Mucosa of rectum (tissue), 2 donors: ENCODE results near the gene IL24.

ENCODE experiments used
- H3K27ac ChIP-seq, 2 donors: one replicate each; pipeline ENCODE4 v1.7.0; 2013; ENCODE audit warnings: inconsistent platforms in 2 of 2, low read depth in 2 of 2, low read length in 2 of 2
- H3K27me3 ChIP-seq, 2 donors: one replicate each; pipeline ENCODE4 v1.7.0; 2013; ENCODE audit warnings: low read length in 2 of 2; ENCODE audit not compliant: control insufficient read depth in 2 of 2, insufficient read depth in 2 of 2
- H3K36me3 ChIP-seq, 2 donors: one replicate each; pipeline ENCODE4 v1.7.0; 2013; ENCODE audit warnings: low read length in 2 of 2; ENCODE audit not compliant: control insufficient read depth in 2 of 2, insufficient read depth in 2 of 2
- H3K4me1 ChIP-seq, 2 donors: one replicate each; pipeline ENCODE4 v1.7.0; 2013; ENCODE audit warnings: low read length in 2 of 2, mild to moderate bottlenecking in 1 of 2; ENCODE audit not compliant: control insufficient read depth in 2 of 2, insufficient read depth in 2 of 2
- H3K4me3 ChIP-seq, 2 donors: one replicate each; pipeline ENCODE4 v1.7.0; 2013; ENCODE audit warnings: low read length in 2 of 2
- H3K9ac ChIP-seq, 2 donors: one replicate each; pipeline ENCODE4 v1.7.0; 2013; ENCODE audit warnings: low read length in 2 of 2, low read depth in 1 of 2, mild to moderate bottlenecking in 1 of 2
- H3K9me3 ChIP-seq, 2 donors: one replicate each; pipeline ENCODE4 v1.7.0; 2013; ENCODE audit warnings: low read length in 2 of 2; ENCODE audit not compliant: control insufficient read depth in 2 of 2
- donor health status: healthy.
- donor health status: Normal muscosa, but diverticular disease.

IL24 gene

DNA sequence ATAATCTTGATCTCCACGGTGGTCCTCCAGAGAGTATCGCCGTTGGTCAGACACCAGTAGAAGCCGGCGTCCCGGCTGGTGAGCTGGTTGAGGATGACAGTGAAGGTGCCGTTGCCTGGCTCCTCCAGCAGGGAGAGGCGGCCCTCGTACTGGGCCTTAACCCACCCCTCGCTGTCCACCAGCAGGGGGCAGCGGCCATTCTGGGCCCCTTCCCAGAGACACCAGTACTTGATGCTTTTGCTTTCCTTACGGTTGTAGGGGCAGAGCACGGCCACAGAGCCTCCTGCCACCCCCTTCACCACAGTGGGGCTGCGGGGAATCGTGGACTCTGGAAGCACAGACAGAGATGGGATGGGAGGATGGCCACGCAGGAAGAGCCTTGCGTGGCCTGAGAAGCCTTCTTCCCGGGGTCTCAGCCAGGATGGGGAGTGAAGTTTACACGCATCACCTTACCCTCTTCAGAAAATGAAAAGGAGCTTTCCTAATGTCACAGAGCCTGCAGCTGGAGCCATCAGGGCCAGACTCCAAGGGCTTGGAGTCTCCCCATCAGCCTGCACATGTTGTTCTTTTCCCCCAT lies 38.3 kb downstream of the IL24 start:
- no peaks in the 10 kb centered on the region for H3K27me3 ChIP-seq
- peak overlapping the region; percentile 27 to 44 for H3K27ac ChIP-seq
- peaks cover 82 to 84% of the 10 kb centered on the region in 2 donors for H3K36me3 ChIP-seq
- peaks cover 28 to 49% of the 10 kb centered on the region in 2 donors for H3K4me1 ChIP-seq
- no peak overlapping the region for H3K9ac ChIP-seq
- no peaks in the 10 kb centered on the region for H3K9me3 ChIP-seq
- no peak overlapping the region for H3K4me3 ChIP-seq

DNA sequence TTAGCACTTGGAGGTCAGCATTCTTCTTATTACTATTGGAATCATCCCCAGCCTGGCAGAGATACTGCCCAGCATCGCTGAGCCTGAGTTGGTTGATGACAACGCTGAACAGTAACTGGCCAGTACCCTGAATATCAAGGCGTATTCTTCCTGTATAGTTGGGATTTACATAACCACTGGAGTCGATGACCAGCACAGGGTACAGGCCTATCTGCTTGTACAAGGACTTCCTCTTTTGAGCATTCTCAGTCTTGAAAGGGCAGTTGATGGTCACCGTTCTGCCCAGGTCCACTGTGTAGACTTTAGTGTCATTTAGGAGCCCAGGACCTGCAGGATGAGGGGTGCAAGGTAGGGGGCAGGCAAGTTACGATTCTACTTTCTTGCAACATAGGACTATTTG lies 40.2 kb downstream of the IL24 start:
- peaks cover 31 to 53% of the 10 kb centered on the region in 2 donors for H3K4me1 ChIP-seq
- peak overlapping the region in 1 of 2 donors; percentile 48 for H3K9ac ChIP-seq
- H3K4me3 ChIP-seq, result no peak overlapping the region
- no peaks in the 10 kb centered on the region for H3K27me3 ChIP-seq
- H3K36me3 ChIP-seq, result peaks cover 70 to 77% of the 10 kb centered on the region in 2 donors
- H3K27ac ChIP-seq, result peak overlapping the region; percentile 25 to 74
- no peaks in the 10 kb centered on the region for H3K9me3 ChIP-seq

DNA sequence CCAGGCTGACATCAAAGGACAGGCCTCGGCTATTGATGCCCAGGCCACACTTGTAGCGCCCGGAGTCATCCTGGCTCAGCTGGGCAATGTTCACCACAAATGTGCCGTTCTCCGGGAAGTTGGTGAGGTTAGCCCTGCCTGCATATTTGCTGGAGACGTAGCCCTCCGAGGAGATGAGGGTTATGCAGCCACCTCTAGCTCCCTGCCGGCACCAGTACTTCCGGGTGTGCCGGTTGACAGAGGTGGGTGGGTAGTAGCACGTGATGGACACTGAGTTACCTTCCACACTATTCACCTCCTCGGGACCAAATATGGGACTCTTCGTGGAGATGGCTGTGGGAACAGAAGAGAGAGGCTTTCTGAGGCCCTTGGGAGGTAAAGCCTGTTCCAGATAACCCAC lies 41.9 kb downstream of the IL24 start:
- Histone ChIP-seq H3K36me3 (peaks cover 67 to 79% of the 10 kb centered on the region in 2 donors), H3K9me3 (no peaks in the 10 kb centered on the region), H3K27me3 (no peaks in the 10 kb centered on the region), H3K4me1 (peaks cover 38 to 65% of the 10 kb centered on the region in 2 donors), H3K9ac (peak overlapping the region; percentile 5 to 41), H3K27ac (peak overlapping the region; percentile 74 to 84), H3K4me3 (peak overlapping the region in 1 of 2 donors; percentile 20)

DNA sequence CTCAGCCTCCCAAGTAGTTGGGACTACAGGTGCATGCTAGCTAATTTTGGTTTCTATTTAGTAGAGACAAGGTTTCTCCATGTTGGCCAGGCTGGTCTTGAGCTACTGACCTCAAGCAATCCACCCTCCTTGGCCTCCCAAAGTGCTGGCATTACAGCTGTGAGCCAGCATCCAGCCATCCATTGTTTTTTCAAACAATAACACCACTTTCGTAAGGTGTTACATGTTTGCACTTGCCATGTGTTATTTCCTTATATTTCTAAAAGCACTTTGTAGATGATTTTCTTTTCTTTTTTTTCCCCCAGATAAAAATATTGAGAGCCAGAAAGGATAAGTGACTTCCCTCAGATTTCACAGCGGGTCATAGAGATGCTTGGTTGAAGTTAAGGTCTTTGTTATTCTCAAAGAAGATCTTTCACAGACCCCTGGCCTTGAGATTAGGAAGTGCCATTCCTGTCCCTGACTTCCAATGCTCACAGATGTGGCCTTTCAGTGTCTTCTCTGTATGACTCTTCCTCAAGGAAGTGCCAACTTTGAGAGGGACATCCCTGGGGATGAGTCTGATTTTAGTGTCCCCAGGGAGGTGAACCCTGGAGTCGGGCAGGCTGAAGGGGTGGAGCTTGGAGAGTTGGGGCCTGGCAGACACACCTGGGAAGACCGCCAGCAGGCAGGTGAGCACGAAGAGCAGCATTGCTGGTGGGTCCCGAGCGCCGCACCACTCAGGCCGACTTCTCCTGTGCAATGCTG lies 42.8 kb downstream of the IL24 start:
- Histone ChIP-seq H3K4me1 (peaks cover 38 to 65% of the 10 kb centered on the region in 2 donors), H3K36me3 (peaks cover 60 to 77% of the 10 kb centered on the region in 2 donors), H3K27me3 (no peaks in the 10 kb centered on the region), H3K9me3 (no peaks in the 10 kb centered on the region), H3K27ac (peak overlapping the region; percentile 84 to 90), H3K9ac (peak overlapping the region in 1 of 2 donors; percentile 66), H3K4me3 (peak overlapping the region; percentile 50 to 68)

DNA sequence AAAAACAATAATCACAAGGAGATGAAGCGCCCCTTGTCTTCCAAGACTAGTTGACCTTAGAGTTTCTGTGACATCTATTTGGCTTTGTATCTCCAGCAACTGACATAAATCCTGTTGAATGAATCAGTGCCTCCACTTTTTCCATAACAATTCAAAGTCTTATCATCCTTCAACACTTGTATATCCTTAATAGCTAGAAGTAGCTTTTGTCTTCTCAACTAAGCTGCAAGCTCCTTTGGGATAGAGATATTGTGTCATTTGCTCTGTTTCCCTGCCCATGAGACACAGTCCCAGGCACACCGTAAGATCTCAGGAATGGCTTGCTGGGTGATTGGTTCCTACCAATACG lies 43.3 kb downstream of the IL24 start:
- peak overlapping the region; percentile 50 to 68 for H3K4me3 ChIP-seq

DNA sequence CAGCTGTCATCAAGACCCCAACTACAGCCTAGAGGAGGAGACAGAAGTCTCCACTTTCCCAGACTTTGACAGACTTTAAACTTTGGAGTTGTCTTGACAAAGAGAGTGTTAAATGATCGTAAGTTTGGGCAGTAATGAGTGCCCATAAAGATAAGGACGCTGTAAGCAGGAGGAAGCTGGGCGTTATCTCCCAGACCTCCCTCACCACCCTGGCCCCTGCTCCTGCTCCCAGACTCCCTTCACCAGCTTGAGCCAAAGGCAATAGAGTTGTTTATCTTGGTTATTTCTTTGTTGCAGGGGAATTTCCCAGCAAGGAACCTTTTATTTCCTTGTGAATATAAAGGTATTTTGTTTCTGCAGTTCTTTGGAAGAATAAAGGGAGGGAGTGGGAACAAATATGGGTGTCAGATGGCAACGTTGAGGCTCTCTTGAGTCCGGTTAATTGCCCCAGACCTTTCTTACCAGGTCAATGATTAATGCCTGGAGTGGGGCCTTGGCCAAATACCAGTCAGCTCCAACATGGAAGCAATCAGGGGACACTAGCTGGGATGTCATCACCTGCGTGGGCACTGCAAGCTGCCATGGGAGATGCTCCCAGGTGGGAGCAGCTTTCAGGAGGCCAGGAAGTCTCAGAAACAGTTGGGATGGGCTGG lies 44.6 kb downstream of the IL24 start:
- H3K27ac ChIP-seq, result peak overlapping the region; percentile 90
- H3K4me1 ChIP-seq, result peaks cover 38 to 63% of the 10 kb centered on the region in 2 donors
- peak overlapping the region; percentile 50 to 99 for H3K4me3 ChIP-seq
- peak overlapping the region; percentile 56 to 81 for H3K9ac ChIP-seq
- H3K9me3 ChIP-seq, result no peaks in the 10 kb centered on the region
- peaks cover 42 to 61% of the 10 kb centered on the region in 2 donors for H3K36me3 ChIP-seq
- no peaks in the 10 kb centered on the region for H3K27me3 ChIP-seq

More for the DNA sequence above, 43.3 kb downstream of the IL24 start:
- Histone ChIP-seq H3K27ac (peak overlapping the region; percentile 84 to 90), H3K27me3 (no peaks in the 10 kb centered on the region), H3K9me3 (no peaks in the 10 kb centered on the region), H3K4me1 (peaks cover 38 to 65% of the 10 kb centered on the region in 2 donors), H3K36me3 (peaks cover 54 to 75% of the 10 kb centered on the region in 2 donors), H3K9ac (peak overlapping the region; percentile 14 to 66)

DNA sequence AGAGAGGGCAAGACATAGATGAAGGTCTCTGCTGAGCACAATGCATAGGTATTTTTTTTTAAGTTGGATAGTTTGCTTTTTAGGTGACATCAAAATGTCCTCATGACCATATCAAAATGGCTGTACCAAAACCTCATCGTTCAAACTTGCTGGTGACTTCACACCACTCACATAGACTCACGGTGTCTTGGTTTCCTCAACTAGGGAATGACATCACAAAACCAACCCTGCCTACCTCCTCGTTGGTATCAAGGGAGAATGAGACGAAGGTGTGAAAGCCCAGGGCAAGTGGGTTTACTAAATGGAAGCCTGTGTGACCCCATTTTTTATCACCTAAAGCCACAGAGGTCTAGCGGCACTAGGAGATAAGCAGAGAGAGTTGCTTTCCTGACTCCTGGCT lies 47.5 kb downstream of the IL24 start:
- peak overlapping the region; percentile 81 to 99 for H3K9ac ChIP-seq
- H3K9me3 ChIP-seq, result no peaks in the 10 kb centered on the region
- no peaks in the 10 kb centered on the region for H3K27me3 ChIP-seq
- peak overlapping the region; percentile 83 to 90 for H3K27ac ChIP-seq
- peaks cover 21 to 41% of the 10 kb centered on the region in 2 donors for H3K36me3 ChIP-seq
- H3K4me3 ChIP-seq, result peak overlapping the region; percentile 82 to 99
- H3K4me1 ChIP-seq, result peaks cover 48 to 63% of the 10 kb centered on the region in 2 donors

DNA sequence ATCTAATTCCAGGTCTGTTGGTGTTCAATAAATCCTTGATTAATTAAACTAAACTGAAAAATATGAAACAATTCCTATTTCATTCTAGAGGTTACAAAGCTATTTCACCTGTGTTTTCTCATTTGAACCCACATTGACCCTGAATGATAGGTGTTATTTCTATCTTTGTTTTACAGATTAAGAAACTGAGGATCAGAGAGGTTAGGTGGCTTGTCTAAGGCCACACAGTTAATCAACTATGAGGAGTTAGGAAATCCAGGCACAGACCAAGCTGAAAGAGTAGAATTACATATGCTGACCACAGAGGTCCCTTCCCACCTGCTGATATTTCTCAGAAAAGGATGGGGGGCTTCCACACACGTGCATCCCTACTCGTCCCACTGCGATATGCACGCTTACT lies 48.5 kb downstream of the IL24 start:
- peaks cover 13 to 33% of the 10 kb centered on the region in 2 donors for H3K36me3 ChIP-seq
- H3K4me3 ChIP-seq, result peak overlapping the region; percentile 82 to 99
- H3K9me3 ChIP-seq, result no peaks in the 10 kb centered on the region
- peak overlapping the region; percentile 83 to 90 for H3K27ac ChIP-seq
- no peaks in the 10 kb centered on the region for H3K27me3 ChIP-seq
- peak overlapping the region; percentile 81 to 99 for H3K9ac ChIP-seq
- peaks cover 43 to 60% of the 10 kb centered on the region in 2 donors for H3K4me1 ChIP-seq

DNA sequence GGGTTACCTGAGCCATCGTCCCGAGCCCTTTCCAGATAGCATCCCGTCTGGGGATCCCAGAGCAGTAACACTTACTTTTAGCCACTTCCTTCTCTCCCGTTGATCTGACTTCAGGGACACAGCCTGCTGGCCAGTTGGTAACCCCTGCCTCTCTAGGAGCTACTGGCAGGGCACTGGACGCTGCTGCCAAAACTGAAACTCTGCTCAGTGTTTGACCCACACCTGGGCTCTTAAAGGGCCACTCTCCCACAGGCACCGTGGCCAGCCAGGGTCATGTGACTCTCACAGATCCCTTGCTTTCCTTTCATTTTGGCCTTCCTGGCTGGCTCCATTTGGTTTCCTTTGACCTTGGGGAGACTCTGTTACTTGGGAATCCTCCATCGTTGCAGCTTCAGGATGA lies 49.0 kb downstream of the IL24 start, which contains the start of gene PIGR:
Gene PIGR, minus strand, starts transcription at position 206 of the 400 bp plus-strand sequence. CDS start 5,935 bp downstream, outside the sequence.
- Histone ChIP-seq H3K4me3 (peak within 1 kb of the TSS; percentile 82 to 99), H3K4me1 (peaks cover 43 to 60% of the 10 kb centered on the region in 2 donors), H3K36me3 (peaks cover 11 to 28% of the 10 kb centered on the region in 2 donors), H3K9ac (peak within 1 kb of the TSS; percentile 81 to 99), H3K27me3 (no peaks in the 10 kb centered on the region), H3K27ac (peak within 1 kb of the TSS; percentile 83 to 90), H3K9me3 (no peaks in the 10 kb centered on the region)

DNA sequence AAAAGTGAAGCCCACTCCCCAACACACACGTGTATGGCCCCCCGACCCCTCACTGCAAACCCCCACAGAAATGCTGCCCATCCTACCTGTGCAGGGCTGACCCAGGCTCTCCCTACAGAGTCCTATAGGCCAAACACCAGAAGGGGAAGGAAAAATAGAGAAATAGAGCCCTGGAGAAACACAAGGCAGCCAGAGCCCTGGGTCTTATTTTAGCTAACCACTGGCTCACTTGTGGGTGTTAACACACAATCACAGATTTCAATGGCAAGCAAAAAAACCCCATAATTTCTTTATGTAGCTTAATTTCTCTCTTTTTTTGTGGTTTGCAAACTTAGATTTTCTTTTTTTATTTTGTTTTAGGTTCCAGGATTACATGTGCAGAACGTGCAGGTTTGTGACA lies 50.0 kb downstream of the IL24 start:
- H3K27me3 ChIP-seq, result no peaks in the 10 kb centered on the region
- peaks cover 42 to 62% of the 10 kb centered on the region in 2 donors for H3K4me1 ChIP-seq
- H3K4me3 ChIP-seq, result peak overlapping the region; percentile 82 to 99
- peak overlapping the region; percentile 81 to 99 for H3K9ac ChIP-seq
- H3K36me3 ChIP-seq, result peaks cover 9 to 24% of the 10 kb centered on the region in 2 donors
- no peaks in the 10 kb centered on the region for H3K9me3 ChIP-seq
- H3K27ac ChIP-seq, result peak overlapping the region; percentile 83 to 90
